ENCODE data around the gene CUL5.

CUL5 gene

DNA sequence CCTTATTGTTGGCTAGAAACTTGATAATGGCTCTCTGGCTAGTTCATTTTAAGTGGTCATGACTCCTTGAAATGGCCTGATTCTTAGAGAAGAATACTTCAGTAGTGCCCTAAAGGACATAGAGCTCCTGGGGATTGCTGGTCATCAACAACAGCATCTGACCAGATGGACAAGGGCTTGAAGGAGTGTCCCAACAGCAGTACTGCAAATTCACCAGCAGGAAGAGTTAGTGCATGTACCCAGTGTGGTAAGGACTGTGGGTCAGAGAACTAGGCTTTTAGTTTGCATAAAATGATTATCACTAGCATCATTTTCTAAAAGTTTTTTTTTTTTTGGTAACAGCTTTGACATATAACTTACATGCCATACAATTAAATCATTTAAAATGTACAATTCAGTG lies 39.5 kb upstream of the CUL5 start:
- H3K4me1 ChIP-seq (ENCODE audit: control insufficient read depth in 2 of 2, insufficient read depth in 1 of 2, low read depth in 1 of 2, low read length in 2 of 2) = no peaks in the 10 kb centered on the region
- H2BK5ac ChIP-seq (ENCODE audit: low read length) = no peak overlapping the region
- no peak overlapping the region for H3K27ac ChIP-seq (replicated peaks; ENCODE audit: low read length)
- H2AFZ ChIP-seq (ENCODE audit: low read length) = no peak overlapping the region
- no peak overlapping the region for H2BK120ac ChIP-seq (ENCODE audit: low read depth, low read length)
- no peak overlapping the region for H3K18ac ChIP-seq (ENCODE audit: low read length)
- H3K23ac ChIP-seq (ENCODE audit: low read depth, low read length, poor library complexity) = no peak overlapping the region
- H3K79me1 ChIP-seq (ENCODE audit: low read depth, low read length) = no peaks in the 10 kb centered on the region
- no peak overlapping the region for H2BK15ac ChIP-seq (ENCODE audit: low read length)
- H3K36me3 ChIP-seq (replicated peaks in 1 of 2; ENCODE audit: control insufficient read depth in 2 of 2, insufficient read depth in 2 of 2, low read length in 2 of 2) = peaks cover 0 to 29% of the 10 kb centered on the region in 2 donors
- no peak overlapping the region for H3K4ac ChIP-seq (ENCODE audit: low read length)
- H3K4me3 ChIP-seq (ENCODE audit: low read length in 2 of 2) = no peak overlapping the region
- no peak overlapping the region for H2BK12ac ChIP-seq (ENCODE audit: low read length)
- H4K91ac ChIP-seq (ENCODE audit: low read depth, low read length, poor library complexity) = no peak overlapping the region
- no peak overlapping the region for H3K14ac ChIP-seq (ENCODE audit: low read length)
- H3K27me3 ChIP-seq (ENCODE audit: control insufficient read depth in 3 of 3, insufficient read depth in 3 of 3, low read depth in 1 of 3, low read length in 3 of 3) = no peaks in the 10 kb centered on the region
- H2AK5ac ChIP-seq (ENCODE audit: low read depth, low read length) = no peak overlapping the region
- no peak overlapping the region for H4K8ac ChIP-seq (ENCODE audit: low read depth, low read length)
- DNase-seq (ENCODE audit: low spot score) = no peak
- H3K4me2 ChIP-seq (ENCODE audit: insufficient read depth, low read length, poor library complexity, severe bottlenecking) = no peak overlapping the region
- no peaks in the 10 kb centered on the region for H3K9me3 ChIP-seq (replicated peaks in 1 of 2; ENCODE audit: control insufficient read depth in 2 of 2, insufficient read depth in 1 of 2, low read depth in 1 of 2, low read length in 2 of 2)
- no peak overlapping the region for H3K9ac ChIP-seq (ENCODE audit: low read depth, low read length, poor library complexity)

DNA sequence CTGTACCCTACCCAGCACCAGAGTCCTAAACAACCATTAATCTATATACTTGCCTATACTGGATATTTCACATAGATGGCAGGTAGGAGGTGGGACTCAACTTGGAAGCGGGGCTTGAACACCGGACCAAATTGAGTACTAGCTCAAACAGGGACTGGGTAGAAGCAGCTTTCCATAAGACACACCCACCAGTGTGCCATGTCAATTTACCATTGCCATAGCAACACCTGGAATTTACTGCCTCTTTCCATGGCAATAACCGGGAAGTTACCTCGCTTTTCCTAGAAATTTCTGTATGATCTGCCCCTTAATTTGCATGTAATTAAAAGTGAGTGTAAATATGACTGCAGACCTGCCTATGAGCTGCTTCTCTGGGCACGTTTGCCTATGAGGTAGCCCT lies 38.6 kb upstream of the CUL5 start:
- Histone ChIP-seq H3K9ac (ENCODE audit: low read depth, low read length, poor library complexity) (no peak overlapping the region), H2BK120ac (ENCODE audit: low read depth, low read length) (no peak overlapping the region), H2BK15ac (ENCODE audit: low read length) (no peak overlapping the region), H2BK5ac (ENCODE audit: low read length) (no peak overlapping the region), H3K4me3 (ENCODE audit: low read length in 2 of 2) (no peak overlapping the region), H2AK5ac (ENCODE audit: low read depth, low read length) (no peak overlapping the region), H3K14ac (ENCODE audit: low read length) (no peak overlapping the region), H4K8ac (ENCODE audit: low read depth, low read length) (no peak overlapping the region), H4K91ac (ENCODE audit: low read depth, low read length, poor library complexity) (no peak overlapping the region), H3K79me1 (ENCODE audit: low read depth, low read length) (no peaks in the 10 kb centered on the region), H3K4ac (ENCODE audit: low read length) (no peak overlapping the region), H3K23ac (ENCODE audit: low read depth, low read length, poor library complexity) (no peak overlapping the region), H3K4me2 (ENCODE audit: insufficient read depth, low read length, poor library complexity, severe bottlenecking) (no peak overlapping the region), H2AFZ (ENCODE audit: low read length) (no peak overlapping the region), H3K36me3 (replicated peaks in 1 of 2; ENCODE audit: control insufficient read depth in 2 of 2, insufficient read depth in 2 of 2, low read length in 2 of 2) (peaks cover 0 to 21% of the 10 kb centered on the region in 2 donors), H3K4me1 (ENCODE audit: control insufficient read depth in 2 of 2, insufficient read depth in 1 of 2, low read depth in 1 of 2, low read length in 2 of 2) (no peaks in the 10 kb centered on the region), H3K27me3 (ENCODE audit: control insufficient read depth in 3 of 3, insufficient read depth in 3 of 3, low read depth in 1 of 3, low read length in 3 of 3) (no peaks in the 10 kb centered on the region), H2BK12ac (ENCODE audit: low read length) (no peak overlapping the region), H3K18ac (ENCODE audit: low read length) (no peak overlapping the region), H3K27ac (replicated peaks; ENCODE audit: low read length) (no peak overlapping the region), H3K9me3 (replicated peaks in 1 of 2; ENCODE audit: control insufficient read depth in 2 of 2, insufficient read depth in 1 of 2, low read depth in 1 of 2, low read length in 2 of 2) (no peaks in the 10 kb centered on the region)
- WGBS, 2 donors (ENCODE audit: extremely low coverage in 2 of 2, insufficient read length in 2 of 2, insufficient replicate concordance in 1 of 2) = no CpG with 5 or more reads among the region's 5 CpGs
- no peak for DNase-seq (ENCODE audit: low spot score)

DNA sequence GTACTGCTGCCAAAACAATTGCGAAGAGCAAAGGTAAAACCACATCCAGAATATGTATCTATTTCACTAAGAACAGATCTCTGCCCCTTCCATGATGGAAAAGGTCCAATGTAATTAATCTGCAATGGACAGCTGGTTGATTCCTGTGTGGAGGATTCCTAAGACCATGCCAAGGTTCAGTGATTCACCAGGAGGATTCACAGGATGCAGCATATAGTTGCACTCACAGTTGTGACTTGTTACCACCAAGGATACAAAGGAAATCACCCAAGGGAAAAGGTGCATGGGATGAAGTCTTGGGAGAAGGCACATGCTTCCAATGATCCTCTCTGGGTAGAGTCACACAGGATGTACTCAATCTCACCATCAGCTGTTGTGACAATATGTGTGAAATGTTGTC lies 35.1 kb upstream of the CUL5 start:
- Histone ChIP-seq H3K27ac (replicated peaks; ENCODE audit: low read length) (no peak overlapping the region), H2AFZ (ENCODE audit: low read length) (no peak overlapping the region), H3K4ac (ENCODE audit: low read length) (no peak overlapping the region), H4K91ac (ENCODE audit: low read depth, low read length, poor library complexity) (no peak overlapping the region), H2BK12ac (ENCODE audit: low read length) (no peak overlapping the region), H2BK15ac (ENCODE audit: low read length) (no peak overlapping the region), H3K9ac (ENCODE audit: low read depth, low read length, poor library complexity) (no peak overlapping the region), H3K23ac (ENCODE audit: low read depth, low read length, poor library complexity) (no peak overlapping the region), H2AK5ac (ENCODE audit: low read depth, low read length) (no peak overlapping the region), H3K27me3 (ENCODE audit: control insufficient read depth in 3 of 3, insufficient read depth in 3 of 3, low read depth in 1 of 3, low read length in 3 of 3) (no peaks in the 10 kb centered on the region), H3K18ac (ENCODE audit: low read length) (no peak overlapping the region), H3K4me3 (ENCODE audit: low read length in 2 of 2) (no peak overlapping the region), H4K8ac (ENCODE audit: low read depth, low read length) (no peak overlapping the region), H2BK120ac (ENCODE audit: low read depth, low read length) (no peak overlapping the region), H2BK5ac (ENCODE audit: low read length) (no peak overlapping the region), H3K9me3 (replicated peaks in 1 of 2; ENCODE audit: control insufficient read depth in 2 of 2, insufficient read depth in 1 of 2, low read depth in 1 of 2, low read length in 2 of 2) (no peaks in the 10 kb centered on the region), H3K4me2 (ENCODE audit: insufficient read depth, low read length, poor library complexity, severe bottlenecking) (no peak overlapping the region), H3K36me3 (replicated peaks in 1 of 2; ENCODE audit: control insufficient read depth in 2 of 2, insufficient read depth in 2 of 2, low read length in 2 of 2) (no peaks in the 10 kb centered on the region), H3K14ac (ENCODE audit: low read length) (no peak overlapping the region), H3K79me1 (ENCODE audit: low read depth, low read length) (no peaks in the 10 kb centered on the region), H3K4me1 (ENCODE audit: control insufficient read depth in 2 of 2, insufficient read depth in 1 of 2, low read depth in 1 of 2, low read length in 2 of 2) (no peaks in the 10 kb centered on the region)
- DNase-seq (ENCODE audit: low spot score) = no peak
- no CpG with 5 or more reads among the region's 1 CpG for WGBS, 2 donors (ENCODE audit: extremely low coverage in 2 of 2, insufficient read length in 2 of 2, insufficient replicate concordance in 1 of 2)

GRCh38 chr11:107988397-107989158 lies 20.1 kb upstream of the CUL5 start:
- no peaks in the 10 kb centered on the region for H3K9me3 ChIP-seq (replicated peaks in 1 of 2; ENCODE audit: control insufficient read depth in 2 of 2, insufficient read depth in 1 of 2, low read depth in 1 of 2, low read length in 2 of 2)
- H3K18ac ChIP-seq (ENCODE audit: low read length) = no peak overlapping the region
- no peaks in the 10 kb centered on the region for H3K36me3 ChIP-seq (replicated peaks in 1 of 2; ENCODE audit: control insufficient read depth in 2 of 2, insufficient read depth in 2 of 2, low read length in 2 of 2)
- H3K79me1 ChIP-seq (ENCODE audit: low read depth, low read length) = no peaks in the 10 kb centered on the region
- no peak overlapping the region for H2AFZ ChIP-seq (ENCODE audit: low read length)
- no peak overlapping the region for H3K4ac ChIP-seq (ENCODE audit: low read length)
- H3K27me3 ChIP-seq (ENCODE audit: control insufficient read depth in 3 of 3, insufficient read depth in 3 of 3, low read depth in 1 of 3, low read length in 3 of 3) = no peaks in the 10 kb centered on the region
- no peak overlapping the region for H2BK12ac ChIP-seq (ENCODE audit: low read length)
- no peak overlapping the region for H2BK120ac ChIP-seq (ENCODE audit: low read depth, low read length)
- no peak overlapping the region for H4K91ac ChIP-seq (ENCODE audit: low read depth, low read length, poor library complexity)
- no peak overlapping the region for H3K4me2 ChIP-seq (ENCODE audit: insufficient read depth, low read length, poor library complexity, severe bottlenecking)
- no peaks in the 10 kb centered on the region for H3K4me1 ChIP-seq (ENCODE audit: control insufficient read depth in 2 of 2, insufficient read depth in 1 of 2, low read depth in 1 of 2, low read length in 2 of 2)
- H4K8ac ChIP-seq (ENCODE audit: low read depth, low read length) = no peak overlapping the region
- H3K4me3 ChIP-seq (ENCODE audit: low read length in 2 of 2) = no peak overlapping the region
- no peak overlapping the region for H3K23ac ChIP-seq (ENCODE audit: low read depth, low read length, poor library complexity)
- DNase-seq (ENCODE audit: low spot score) = no peak
- H3K14ac ChIP-seq (ENCODE audit: low read length) = no peak overlapping the region
- H2AK5ac ChIP-seq (ENCODE audit: low read depth, low read length) = no peak overlapping the region
- no peak overlapping the region for H2BK5ac ChIP-seq (ENCODE audit: low read length)
- H3K27ac ChIP-seq (replicated peaks; ENCODE audit: low read length) = no peak overlapping the region
- H2BK15ac ChIP-seq (ENCODE audit: low read length) = no peak overlapping the region
- WGBS, 2 donors (ENCODE audit: extremely low coverage in 2 of 2, insufficient read length in 2 of 2, insufficient replicate concordance in 1 of 2) = no CpG with 5 or more reads among the region's 5 CpGs
- H3K9ac ChIP-seq (ENCODE audit: low read depth, low read length, poor library complexity) = no peak overlapping the region

Data from neuronal stem cell (in vitro differentiated cells).